ENCODE measurements around the gene REG4.

Gene REG4

DNA sequence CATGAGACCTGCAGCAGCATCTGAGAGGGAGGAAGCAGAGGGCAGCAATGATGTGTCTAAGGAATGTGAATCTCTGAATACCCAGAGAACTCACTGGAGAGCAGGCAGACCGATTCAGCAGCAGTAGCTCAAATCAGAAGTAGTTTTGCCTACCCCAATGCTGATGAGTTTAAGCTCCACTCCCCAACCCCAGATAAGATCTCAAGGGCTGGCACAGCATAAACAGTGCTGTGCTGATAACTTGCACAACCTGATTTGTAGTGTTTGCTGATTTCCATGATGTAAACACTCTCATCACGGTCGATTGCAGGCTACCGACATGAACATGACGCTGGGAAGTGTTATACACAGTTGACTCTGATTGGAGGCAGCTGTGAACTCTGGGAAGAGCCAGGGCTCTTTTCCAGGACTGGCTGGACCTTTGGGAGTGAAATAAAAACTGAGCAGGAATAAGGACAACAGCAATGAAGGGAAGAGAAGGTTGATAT is 31.3 kb downstream of the REG4 start:
- DNase-seq (ENCODE audit: low read depth) = no peak

DNA sequence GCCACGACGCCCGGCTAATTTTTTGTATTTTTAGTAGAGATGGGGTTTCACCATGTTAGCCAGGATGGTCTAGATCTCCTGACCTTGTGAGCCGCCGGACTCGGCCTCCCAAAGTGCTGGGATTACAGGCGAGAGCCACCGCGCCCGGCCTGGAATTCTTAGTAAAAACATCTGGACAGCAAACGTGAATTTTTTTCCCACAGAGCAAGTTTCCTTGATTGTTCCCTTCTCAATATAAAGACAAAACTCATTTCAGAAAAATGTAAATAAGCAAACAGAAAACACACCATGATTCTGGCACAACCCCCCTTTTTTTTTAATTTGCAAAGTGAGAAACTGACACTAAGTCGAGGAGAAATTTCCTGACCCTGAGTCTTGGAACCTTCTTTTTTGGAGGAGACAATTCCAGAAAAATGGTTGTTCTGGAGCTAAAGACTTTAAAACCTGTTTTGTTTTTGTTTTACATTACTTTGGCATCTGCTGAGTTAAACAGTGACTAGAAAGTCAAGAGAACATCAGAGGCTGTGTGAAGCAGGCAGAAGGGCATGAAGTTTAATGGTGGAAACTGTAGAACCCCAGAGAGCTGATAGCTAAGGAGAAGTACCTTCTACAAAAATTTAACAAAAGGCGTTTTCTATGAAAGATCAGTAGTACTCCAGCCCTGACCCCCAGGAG is 32.2 kb downstream of the REG4 start:
- DNase-seq (ENCODE audit: low read depth) = no peak

GRCh38 chr1:119778359-119778758 is 32.9 kb downstream of the REG4 start:
- DNase-seq (ENCODE audit: low read depth) = no peak

DNA sequence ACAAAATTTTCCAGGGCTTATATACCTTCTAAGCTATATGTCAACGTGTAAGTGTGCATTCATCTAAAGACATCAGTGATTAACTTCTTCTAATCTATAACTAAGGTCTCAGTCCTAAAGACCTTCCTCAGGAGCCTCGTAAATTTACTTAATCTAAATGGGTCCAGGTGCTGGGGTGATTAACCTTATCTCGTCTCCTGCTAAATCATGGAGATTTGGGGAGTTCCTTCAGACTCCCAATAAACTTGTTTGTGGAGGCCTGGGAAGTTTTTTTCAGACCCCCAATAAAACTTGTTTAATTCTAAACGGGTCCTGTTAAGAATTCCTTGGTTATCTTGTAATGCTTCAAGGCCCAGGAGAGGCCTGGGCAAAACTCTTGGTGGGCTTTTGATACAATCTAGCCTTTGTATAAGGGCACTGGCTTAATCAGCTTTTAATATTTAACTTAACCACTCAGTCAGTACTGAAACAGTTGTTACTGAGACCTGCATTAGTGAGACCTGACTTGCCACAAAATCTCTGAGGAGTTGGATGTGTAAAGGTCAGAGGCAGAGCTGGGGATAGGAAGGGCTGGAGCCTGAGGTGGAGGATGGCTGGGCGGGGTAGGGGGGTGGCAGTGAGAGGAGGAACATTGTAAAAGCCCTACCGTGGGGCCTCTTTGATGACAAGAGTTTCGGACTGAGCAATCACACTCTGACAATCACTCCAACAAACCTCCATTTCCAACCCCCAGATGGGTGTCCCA is 36.3 kb downstream of the REG4 start:
- no peak for DNase-seq (ENCODE audit: low read depth)

- no peak for DNase-seq (ENCODE audit: low read depth)
Observed at GRCh38 chr1:119773711-119774241, 37.5 kb downstream of the REG4 start.

GRCh38 chr1:119772298-119772697 is 39.0 kb downstream of the REG4 start:
- DNase-seq (ENCODE audit: low read depth) = no peak

GRCh38 chr1:119771770-119772169 is 39.5 kb downstream of the REG4 start:
- no peak for DNase-seq (ENCODE audit: low read depth)

GRCh38 chr1:119771016-119771415 is 40.2 kb downstream of the REG4 start:
- DNase-seq (ENCODE audit: low read depth) = no peak

- DNase-seq (ENCODE audit: low read depth) = no peak
Observed at GRCh38 chr1:119768778-119769177, 42.5 kb downstream of the REG4 start, which contains the start of gene HMGCS2. HMGCS2 (minus strand) TSS chr1:119768905; CDS start chr1:119768844, 61 bp downstream.

DNA sequence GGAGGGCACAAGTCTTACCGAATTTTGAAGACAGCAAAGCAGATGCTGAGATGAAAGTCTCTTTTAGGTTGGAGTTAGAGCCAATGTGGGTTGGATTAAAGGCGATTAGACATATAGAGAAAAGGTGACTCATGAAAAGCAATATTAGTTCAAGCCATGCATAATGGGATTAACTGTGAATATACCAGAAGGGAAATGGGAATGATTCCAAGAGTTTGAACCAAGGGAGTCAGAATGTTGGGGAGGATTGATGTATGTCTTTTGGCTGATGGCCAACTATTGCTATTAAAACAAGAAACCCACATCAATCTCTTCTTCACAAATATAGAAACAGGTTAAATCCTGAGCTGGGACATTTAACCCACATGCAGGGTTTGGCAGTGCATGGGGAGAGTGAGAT is 43.8 kb downstream of the REG4 start:
- no peak for DNase-seq (ENCODE audit: low read depth)

- DNase-seq (ENCODE audit: low read depth) = no peak
Observed at GRCh38 chr1:119766374-119766794, 44.9 kb downstream of the REG4 start.

- DNase-seq (ENCODE audit: low read depth) = no peak
Observed at GRCh38 chr1:119764220-119764619, 47.0 kb downstream of the REG4 start.

DNA sequence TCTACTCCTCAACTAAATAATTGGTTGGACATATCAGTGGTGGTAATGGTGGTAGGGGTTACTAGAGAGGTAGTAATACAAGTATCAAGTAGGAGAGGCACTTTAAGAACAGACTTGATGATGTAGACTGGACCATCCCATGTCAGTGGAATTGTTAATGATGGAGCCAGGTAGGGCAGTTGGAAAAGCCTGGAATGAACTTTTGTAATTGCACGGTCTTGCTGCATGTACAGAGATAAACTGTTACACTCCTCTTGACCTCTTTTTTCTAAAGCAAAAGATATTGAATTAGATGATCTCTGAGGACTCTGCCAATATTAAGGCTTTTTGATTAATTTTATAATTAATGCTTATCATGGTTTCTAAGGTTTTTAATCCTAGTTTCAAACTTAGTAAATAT is 48.3 kb downstream of the REG4 start:
- no peak for DNase-seq (ENCODE audit: low read depth)

DNA sequence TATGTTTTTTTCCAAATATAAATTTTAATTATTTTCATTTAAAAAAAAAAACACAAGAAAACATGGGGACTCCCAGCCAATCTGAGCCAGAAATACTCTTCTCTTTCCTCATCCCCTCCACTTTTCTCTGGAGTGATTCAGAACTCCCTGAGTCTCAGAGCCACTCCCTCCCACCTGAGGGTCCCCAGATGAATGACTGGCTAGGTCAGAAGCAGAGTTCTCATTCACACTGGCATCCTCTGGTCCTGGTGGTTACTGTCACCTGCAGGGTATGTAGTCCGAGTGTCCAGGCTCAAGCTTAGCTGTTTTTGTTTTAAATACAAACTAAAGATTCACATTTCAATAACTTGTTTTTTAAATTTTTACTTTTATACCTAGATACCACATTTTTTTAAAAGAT is 48.9 kb downstream of the REG4 start:
- DNase-seq (ENCODE audit: low read depth) = no peak

- DNase-seq (ENCODE audit: low read depth) = no peak
Observed at GRCh38 chr1:119758584-119758983, 52.7 kb downstream of the REG4 start.

DNA sequence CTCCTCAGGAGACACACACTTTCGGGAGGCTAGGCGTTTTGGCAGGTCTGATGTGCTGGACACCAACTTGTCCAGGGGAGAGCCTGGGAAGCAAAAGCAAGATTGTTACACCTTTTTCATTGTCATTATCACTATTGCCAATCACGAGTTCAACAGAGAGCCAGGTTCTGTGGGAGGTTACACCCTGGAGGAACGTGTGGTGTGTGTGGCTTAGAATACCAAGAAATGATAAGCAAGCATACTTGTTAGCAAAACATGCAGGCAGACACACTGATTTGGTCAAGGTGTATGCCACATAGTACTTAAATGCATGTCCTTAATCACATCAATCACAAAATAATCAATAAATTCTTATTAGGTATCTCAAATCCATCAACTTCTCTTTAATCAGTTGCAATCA is 58.7 kb downstream of the REG4 start:
- no peak for DNase-seq (ENCODE audit: low read depth)

GRCh38 chr1:119748040-119748439 is 63.2 kb downstream of the REG4 start:
- no peak for DNase-seq (ENCODE audit: low read depth)

GRCh38 chr1:119747451-119747850 is 63.8 kb downstream of the REG4 start:
- no peak for DNase-seq (ENCODE audit: low read depth)

DNA sequence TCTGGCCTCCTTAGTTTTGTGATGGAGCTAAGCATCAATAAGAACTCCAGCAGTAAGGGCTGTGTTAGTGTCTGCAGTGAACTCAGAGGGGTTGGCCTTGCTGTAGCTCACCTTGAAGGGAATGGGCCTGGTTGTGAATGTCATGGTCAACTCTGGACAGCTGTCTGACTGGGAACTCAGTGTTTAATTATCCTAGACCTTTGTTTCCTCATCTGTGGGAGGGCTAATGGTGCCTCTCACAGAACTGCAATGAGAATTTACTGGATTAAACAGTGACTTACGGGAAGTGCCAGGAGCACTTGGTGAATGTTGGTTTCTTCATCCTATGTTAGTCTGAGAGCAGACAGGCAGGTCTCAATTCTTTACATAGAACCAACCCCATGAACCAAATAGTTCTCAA is 66.2 kb downstream of the REG4 start:
- no peak for DNase-seq (ENCODE audit: low read depth)

GRCh38 chr1:119744598-119744942 is 66.7 kb downstream of the REG4 start:
- no peak for DNase-seq (ENCODE audit: low read depth)
